HG03108 (cell line): ENCODE results near the gene CLCN6.
"Not testable (repeated sequence)": the region's sequence is repeated elsewhere in the genome, so short reads cannot be mapped to it uniquely, and the experiment has no call there.

ENCODE experiments used
- ATAC-seq: cut with Tn5 transposase; IDR thresholded peaks from one replicate; pipeline ENCODE4 v1.9.1; 2021; ENCODE audit warnings: moderate library complexity; ENCODE audit not compliant: unreplicated experiment

The CLCN6 gene

DNA sequence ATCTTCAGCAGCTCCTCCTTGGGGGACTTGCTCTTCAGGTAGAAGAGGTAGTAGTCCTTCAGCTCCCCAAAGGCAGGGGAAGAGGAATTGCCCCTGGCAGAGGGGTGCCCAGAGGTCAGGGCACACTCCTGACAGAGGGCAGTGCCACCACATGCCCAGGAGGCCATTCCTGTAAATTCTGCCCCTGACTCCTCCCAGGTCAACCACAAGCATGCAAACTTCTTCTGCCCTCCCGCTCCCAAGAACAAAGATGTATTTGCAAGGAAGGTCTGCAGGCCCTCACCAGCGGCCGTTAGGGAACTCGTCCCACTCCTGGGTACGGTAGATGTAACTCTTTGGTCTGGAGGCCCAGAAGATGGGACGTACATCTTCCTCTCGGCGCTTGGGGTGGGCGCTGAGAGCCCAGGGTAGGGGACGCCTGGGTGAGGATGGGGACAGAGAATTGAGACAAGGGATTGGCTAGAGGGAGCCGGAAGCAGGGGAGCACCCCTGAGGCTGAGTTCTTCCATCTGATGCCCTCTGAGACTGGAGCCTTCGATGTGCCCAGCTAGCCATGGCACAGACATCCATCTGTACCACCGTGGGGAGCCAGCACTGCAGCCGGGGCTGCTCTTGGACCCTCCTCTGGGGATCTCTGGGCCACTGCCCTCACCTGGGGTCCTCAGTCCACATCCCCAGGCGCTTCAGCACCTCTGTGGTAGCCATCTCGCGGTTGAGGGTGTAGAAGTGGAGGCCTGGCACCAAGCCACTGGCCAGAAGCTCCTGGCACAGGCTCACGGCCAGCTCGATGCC, 11.3 kb upstream of the CLCN6 start:
- ATAC-seq, result no peak

- no peak for ATAC-seq
Measured at GRCh38 chr1:11795238-11795890, 10.6 kb upstream of the CLCN6 start.

DNA sequence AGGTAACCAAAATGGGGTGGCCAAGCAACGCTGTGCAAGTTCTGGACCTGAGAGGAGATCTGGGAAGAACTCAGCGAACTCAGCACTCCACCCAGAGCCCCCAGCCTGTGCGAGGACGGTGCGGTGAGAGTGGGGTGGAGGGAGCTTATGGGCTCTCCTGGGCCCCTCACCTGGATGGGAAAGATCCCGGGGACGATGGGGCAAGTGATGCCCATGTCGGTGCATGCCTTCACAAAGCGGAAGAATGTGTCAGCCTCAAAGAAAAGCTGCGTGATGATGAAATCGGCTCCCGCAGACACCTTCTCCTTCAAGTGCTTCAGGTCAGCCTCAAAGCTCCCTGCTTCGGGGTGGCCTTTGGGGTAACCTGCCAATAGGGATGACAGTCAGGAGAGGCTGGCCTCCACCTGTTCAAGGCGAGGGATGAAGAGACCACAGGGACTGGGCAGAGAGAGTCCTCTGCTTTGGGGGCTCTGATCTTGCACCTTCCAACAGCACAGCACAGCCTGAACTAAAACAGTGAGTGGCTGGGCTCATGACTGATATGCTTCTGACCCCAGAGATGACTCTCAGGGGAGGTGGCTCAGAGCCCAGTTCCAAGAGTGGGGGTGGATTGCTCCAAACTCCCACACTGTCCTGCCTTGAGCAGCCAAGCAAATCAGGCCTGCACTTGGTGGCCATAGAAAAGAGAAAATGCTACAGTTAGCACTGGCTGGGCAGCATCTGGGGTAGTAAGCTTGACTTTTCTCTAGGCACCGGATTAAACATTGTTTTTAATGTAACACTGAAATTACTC, 9.8 kb upstream of the CLCN6 start:
- ATAC-seq, result no peak

DNA sequence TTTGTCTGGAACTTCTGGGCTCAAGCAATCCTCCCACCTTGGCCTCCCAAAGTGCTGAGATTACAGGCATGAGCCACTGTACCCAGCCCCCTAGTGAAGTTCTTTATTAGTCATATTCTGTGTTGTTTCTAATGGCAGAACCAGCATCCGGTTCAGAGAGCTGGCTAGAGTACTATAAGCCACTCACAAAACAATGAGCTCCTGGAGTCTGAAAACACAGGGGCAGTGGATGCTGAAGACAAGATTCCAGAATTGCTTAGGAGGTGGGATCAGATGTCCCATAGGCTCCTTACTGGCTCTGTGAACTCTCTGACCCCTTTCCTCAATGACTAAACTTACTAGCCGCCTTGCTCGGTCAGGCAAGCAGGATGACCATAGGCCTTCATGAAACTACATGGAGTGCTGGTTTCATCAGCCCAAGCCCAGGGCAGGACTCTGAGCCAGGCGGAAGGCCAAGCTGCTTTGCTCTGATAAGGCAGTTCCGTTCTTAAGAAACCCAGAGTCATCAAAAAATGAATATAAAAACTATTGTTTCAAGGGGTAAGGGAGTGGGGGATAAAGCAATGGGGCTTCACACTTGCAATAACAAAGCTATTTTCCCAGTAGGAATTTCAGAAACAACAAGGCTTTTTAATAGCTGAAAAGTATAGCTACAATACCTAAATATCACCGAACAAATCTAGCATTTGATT, 8.3 kb upstream of the CLCN6 start:
- ATAC-seq, result no peak

DNA sequence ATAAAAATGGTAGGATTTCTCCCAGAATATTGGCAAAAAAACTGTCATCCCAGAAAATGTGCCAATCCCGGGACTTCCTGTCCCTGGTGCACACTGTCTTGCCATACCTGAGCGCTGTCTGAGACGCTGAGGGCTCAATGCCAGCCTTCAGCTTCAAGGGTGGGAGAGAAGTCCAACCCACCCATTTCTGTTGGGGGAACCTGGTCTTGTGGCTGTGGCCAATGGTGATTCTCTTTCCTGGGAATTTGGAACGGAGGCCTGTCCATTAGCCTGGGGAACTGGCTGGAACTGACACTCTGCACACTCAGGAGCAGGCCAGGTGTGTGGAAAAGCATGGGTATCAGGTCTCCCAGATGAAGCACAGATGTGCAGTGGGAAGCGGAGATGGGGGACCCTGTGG, 6.9 kb upstream of the CLCN6 start:
- no peak for ATAC-seq

DNA sequence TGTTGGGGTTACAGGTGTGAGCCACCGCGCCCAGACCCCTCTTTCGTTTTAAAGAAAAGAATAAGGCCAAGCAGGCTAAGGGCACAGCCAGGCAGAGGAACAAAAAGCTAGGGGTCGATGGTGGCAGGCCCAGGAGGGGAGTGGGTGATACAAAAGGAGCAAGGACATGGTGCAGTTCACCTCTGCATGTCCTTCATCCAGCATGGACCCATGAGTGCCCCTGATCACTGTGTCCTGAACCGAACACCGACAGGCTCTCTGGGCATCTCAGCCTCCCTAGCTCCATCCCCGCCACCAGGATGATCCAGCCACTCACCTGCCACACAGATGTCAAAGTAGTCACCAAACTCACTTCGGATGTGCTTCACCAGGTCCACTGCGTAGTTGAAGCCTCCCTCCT, 6.1 kb upstream of the CLCN6 start:
- no peak for ATAC-seq

GRCh38 chr1:11800391-11800755, 5.6 kb upstream of the CLCN6 start:
- ATAC-seq, result no peak

DNA sequence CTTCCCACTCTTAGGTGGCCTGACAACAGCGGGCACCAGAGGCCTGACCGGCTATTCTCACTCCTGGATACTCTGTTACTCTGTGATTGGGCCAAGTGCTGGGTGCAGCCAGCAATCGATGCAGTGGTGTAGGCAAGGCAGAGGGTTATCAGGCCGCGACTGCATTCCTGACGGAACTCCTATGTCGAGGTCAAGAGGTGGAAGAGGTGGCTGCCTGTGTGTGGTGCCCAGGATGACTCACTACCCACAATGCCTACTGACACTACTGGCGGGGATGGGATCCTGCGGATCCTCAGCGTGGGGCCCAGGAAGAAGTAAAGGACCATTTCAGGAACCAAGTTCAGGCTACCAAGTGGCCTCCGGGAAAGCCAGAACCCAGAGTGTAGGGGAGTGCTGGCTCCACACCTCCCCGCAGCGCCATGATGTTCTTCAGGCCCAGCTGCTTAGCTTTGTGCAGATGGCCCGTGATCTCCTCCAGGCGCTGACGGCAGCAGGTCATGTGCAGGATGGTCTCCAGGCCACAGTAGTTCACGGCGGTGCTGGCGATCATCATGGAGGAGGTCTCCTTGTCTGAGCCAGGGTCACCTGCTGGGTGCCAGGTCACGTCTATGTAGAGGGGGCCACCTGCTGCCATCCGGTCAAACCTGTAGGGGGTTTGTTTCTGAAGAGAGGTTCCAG, 5.1 kb upstream of the CLCN6 start:
- no peak for ATAC-seq

DNA sequence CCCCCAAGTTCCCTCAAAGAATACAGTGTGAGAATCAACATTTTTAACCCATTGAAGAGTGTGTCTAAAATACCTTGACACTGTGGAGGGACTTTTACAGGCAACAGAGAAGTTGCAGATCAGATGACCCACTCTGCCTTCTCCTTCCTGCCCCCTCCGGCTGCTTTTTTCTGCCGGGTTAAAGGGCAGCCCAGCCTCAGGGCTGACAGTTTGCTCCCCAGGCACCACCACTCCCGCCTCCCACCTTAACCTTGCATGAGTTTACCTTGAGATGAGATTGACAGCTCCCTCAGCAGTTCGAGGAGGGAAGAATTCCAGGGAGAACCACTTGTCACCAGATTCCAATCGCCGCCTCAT, 3.4 kb upstream of the CLCN6 start:
- no peak for ATAC-seq

GRCh38 chr1:11802973-11803885, 2.8 kb upstream of the CLCN6 start:
- ATAC-seq, result no peak

GRCh38 chr1:11803924-11804665, 1.9 kb upstream of the CLCN6 start:
- ATAC-seq, result not testable (repeated sequence)

DNA sequence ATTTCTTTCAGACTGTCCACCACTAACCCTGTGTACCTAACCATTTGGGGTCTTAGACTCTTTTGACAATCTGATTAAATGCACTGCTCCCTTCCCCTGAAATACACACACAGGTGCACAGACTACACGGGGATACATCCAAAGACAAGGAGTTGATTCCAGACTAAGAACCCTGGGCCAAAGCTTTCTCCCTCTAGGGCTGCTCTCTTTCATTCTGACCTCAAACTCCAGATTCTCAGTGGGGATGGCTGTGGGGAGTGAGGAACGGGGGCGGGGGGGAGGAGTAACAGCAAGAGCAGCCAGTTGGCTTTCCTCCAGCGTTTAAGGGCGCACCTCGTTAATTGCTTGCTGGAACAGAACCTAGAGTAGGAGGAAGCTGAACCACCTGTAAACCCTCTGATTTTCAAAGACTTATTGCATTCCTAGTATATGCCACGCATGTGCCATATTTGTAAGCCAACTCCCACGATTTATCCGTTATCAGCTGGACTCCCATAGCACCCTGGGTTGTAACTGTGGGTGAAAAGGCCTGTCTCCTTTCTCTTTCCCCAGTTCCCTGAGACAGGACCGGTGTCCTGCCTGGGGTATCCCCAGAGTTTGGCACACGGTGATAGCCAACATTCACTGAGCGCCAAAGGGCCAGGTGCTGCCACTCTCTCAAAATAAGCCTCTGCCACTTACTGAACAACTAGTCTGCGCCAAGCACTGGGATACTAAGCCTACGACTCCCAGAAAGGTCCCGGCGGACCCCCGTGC, 1.1 kb upstream of the CLCN6 start:
- ATAC-seq, result no peak

GRCh38 chr1:11806307-11806936, 431 bp downstream of the CLCN6 start:
- peak; percentile 44 for ATAC-seq

DNA sequence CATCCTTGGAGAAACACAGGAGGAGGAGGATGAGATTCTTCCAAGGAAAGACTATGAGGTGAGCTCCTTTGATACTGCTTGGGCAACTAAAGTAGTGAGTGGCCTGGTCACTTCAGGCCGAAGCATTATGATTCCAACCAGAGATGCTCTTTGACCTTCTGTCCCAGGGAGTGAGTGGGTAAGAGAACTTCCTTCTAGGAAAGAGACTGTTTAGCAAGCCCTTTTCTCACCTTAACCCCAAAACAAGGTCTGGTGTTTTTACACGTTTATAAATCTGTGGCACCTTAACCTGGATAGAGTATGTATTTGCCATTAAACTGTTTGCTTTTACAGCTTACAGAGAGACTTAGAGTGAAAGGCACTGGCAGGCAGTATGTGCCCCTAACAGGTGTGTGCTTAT, 1.1 kb downstream of the CLCN6 start:
- ATAC-seq, result no peak

GRCh38 chr1:11813021-11813420, 7.0 kb downstream of the CLCN6 start:
- no peak for ATAC-seq

DNA sequence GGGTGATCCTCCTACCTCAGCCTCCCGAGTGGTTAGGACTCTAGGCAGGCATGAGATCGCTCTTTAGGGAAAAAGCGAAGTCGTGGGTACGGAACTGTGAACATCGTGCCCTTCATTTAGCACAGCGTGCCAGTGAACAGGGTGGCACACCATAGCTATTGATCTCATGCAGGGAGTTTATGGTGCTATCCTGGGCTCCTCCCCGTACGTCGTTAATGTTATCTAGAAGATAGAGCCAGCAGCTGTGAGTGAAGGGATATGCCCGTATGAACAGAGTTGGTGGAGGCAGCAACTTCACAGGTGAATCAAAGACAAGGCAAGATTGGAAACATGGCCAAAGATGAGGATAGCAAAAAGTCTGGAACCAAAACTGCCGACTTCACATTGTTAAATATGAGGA, 11.2 kb downstream of the CLCN6 start:
- ATAC-seq, result no peak

GRCh38 chr1:11822091-11822490, 16.1 kb downstream of the CLCN6 start:
- no peak for ATAC-seq
